Measurements from ENCODE around the gene ACE.

ACE gene

GRCh38 chr17:63498626-63499195 lies 21.9 kb downstream of the ACE start:
- ChIA-PET POLR2A (interaction anchor here (0.6 kb wide), 1 partner anchor 430 kb away, joined by 3 read pairs; no protein-coding TSS in a partner anchor), CTCF (interaction anchor here (0.5 to 2.1 kb wide), 8 partner anchors 11 to 935 kb away, joined by 3 to 7 read pairs (median 4); no protein-coding TSS in a partner anchor)
- TF ChIP-seq PBX3 (CRISPR knock-in tag; IDR thresholded peaks at IDR 0.05) (no peak), ZFP69B (tag by site-specific recombination; IDR thresholded peaks at IDR 0.05) (no peak), ZSCAN30 (tag by site-specific recombination; IDR thresholded peaks at IDR 0.05) (no peak), CTCF (tag by site-specific recombination; IDR thresholded peaks at IDR 0.05) (no peak), ZNF362 (tag by site-specific recombination; IDR thresholded peaks at IDR 0.05) (no peak), ZNF791 (tag by site-specific recombination; IDR thresholded peaks at IDR 0.05) (no peak), ZNF768 (tag by site-specific recombination; IDR thresholded peaks at IDR 0.05) (no peak)
- no peaks in the 10 kb centered on the region for H3K9me3 ChIP-seq (ENCODE audit: control insufficient read depth, insufficient read depth, low read depth, low read length)
- H3K36me3 ChIP-seq (ENCODE audit: control insufficient read depth in 2 of 2, insufficient read depth in 1 of 2, low read length in 2 of 2): no peaks in the 10 kb centered on the region
- H3K4me1 ChIP-seq (ENCODE audit: control insufficient read depth, insufficient read depth, low read length): no peaks in the 10 kb centered on the region
- no peak overlapping the region for H3K4me3 ChIP-seq (ENCODE audit: low read depth, low read length)
- H3K27ac ChIP-seq (ENCODE audit: extremely low read depth, low read depth, low read length): no peak overlapping the region

- CTCF ChIA-PET: interaction anchor here (1.1 kb wide), 1 partner anchor 12 kb away, joined by 3 read pairs; no protein-coding TSS in a partner anchor
- Histone ChIP-seq H3K9me3 (ENCODE audit: control insufficient read depth, insufficient read depth, low read depth, low read length) (no peaks in the 10 kb centered on the region), H3K27ac (ENCODE audit: extremely low read depth, low read depth, low read length) (no peak overlapping the region), H3K36me3 (ENCODE audit: control insufficient read depth in 2 of 2, insufficient read depth in 1 of 2, low read length in 2 of 2) (no peaks in the 10 kb centered on the region), H3K4me3 (ENCODE audit: low read depth, low read length) (no peak overlapping the region), H3K4me1 (ENCODE audit: control insufficient read depth, insufficient read depth, low read length) (no peaks in the 10 kb centered on the region)
- POLR2A ChIA-PET: no interaction called here
- TF ChIP-seq ZNF366 (tag by site-specific recombination; conservative IDR thresholded peaks at IDR 0.05) (0 out of 2 replicates have a peak, but pooled peaks have one; percentile 21), PRDM1 (tag by site-specific recombination; IDR thresholded peaks at IDR 0.05) (0 out of 2 replicates have a peak, but pooled peaks have one; percentile 21), WT1 (tag by site-specific recombination; IDR thresholded peaks at IDR 0.05) (0 out of 2 replicates have a peak, but pooled peaks have one; percentile 17), ZBTB8A (tag by site-specific recombination; IDR thresholded peaks at IDR 0.05) (no peak), KLF9 (tag by site-specific recombination; IDR thresholded peaks at IDR 0.05; ENCODE audit: low read depth) (no peak), ZNF398 (tag by site-specific recombination; IDR thresholded peaks at IDR 0.05) (peak; percentile 61), ZNF148 (tag by site-specific recombination; IDR thresholded peaks at IDR 0.05; ENCODE audit: borderline replicate concordance) (0 out of 2 replicates have a peak, but pooled peaks have one; percentile 57), KLF17 (tag by site-specific recombination; IDR thresholded peaks at IDR 0.05) (peak; percentile 43; the same call in 1 of the 2 replicates), ZNF311 (tag by site-specific recombination; IDR thresholded peaks at IDR 0.05; ENCODE audit: borderline replicate concordance) (0 out of 2 replicates have a peak, but pooled peaks have one; percentile 41), ZNF146 (tag by site-specific recombination; IDR thresholded peaks at IDR 0.05) (no peak)
Measured at GRCh38 chr17:63500543-63501390, 23.9 kb downstream of the ACE start.

Data from HEK293 (cell line).